A673 (cell line): ENCODE measurements around the gene DOCK1. TPM values are rescaled to one million over a fixed set of nuclear protein-coding genes. Genes with fewer than 3 reads are reported as not detected.

Experiments used
- BruUV-seq: library from RNA; stranded (reverse); fragments of 400-500 nt; replicated peaks from 2 replicates; lab custom pipeline; 2021; lab: Mats Ljungman, UMichigan
- CTCF ChIA-PET: fragments of 300-600 bp; sonication (Branson Sonifier 250); formaldehyde crosslinking; loops from one replicate; lab custom pipeline; 2022; ENCODE audit warnings: antibody characterized with exemption; lab: Charles Lee
- POLR2A ChIA-PET: fragments of 300-600 bp; sonication (Branson Sonifier 250); formaldehyde crosslinking; loops from one replicate; lab custom pipeline; 2022; ENCODE audit warnings: antibody characterized with exemption; ENCODE audit not compliant: low non-redundant PET; lab: Charles Lee
- DNase-seq: peaks from one replicate; pipeline ENCODE4 v3.0.0-alpha.2; 2015; ENCODE audit warnings: low spot score
- H3K27ac ChIP-seq: fragments of 200-600 bp; sonication (generic); 2 replicates; pipeline ENCODE4 v1.5.1; 2016; ENCODE audit warnings: mixed run types, low read depth, mild to moderate bottlenecking, mixed read lengths, antibody characterized with exemption, low read length; ENCODE audit not compliant: poor library complexity, severe bottlenecking
- H3K27me3 ChIP-seq: fragments of 200-600 bp; sonication (generic); replicated peaks from 2 replicates; pipeline ENCODE4 v1.6.1; 2017; ENCODE audit warnings: mixed run types, low read depth, mild to moderate bottlenecking, mixed read lengths, antibody characterized with exemption, low read length; ENCODE audit not compliant: insufficient read depth, poor library complexity
- H3K36me3 ChIP-seq: fragments of 200-600 bp; sonication (generic); 2 replicates; pipeline ENCODE4 v1.6.1; 2016; ENCODE audit warnings: mixed run types, mild to moderate bottlenecking, mixed read lengths, antibody characterized with exemption, low read length; ENCODE audit not compliant: insufficient read depth, poor library complexity, severe bottlenecking
- H3K4me1 ChIP-seq: fragments of 200-600 bp; sonication (generic); 2 replicates; pipeline ENCODE4 v1.6.1; 2017; ENCODE audit warnings: mixed run types, mild to moderate bottlenecking, mixed read lengths, antibody characterized with exemption, low read length; ENCODE audit not compliant: insufficient read depth, poor library complexity, severe bottlenecking
- H3K4me3 ChIP-seq: fragments of 200-600 bp; sonication (generic); 2 replicates; pipeline ENCODE4 v1.5.1; 2016; ENCODE audit warnings: low read depth, mixed run types, mild to moderate bottlenecking, mixed read lengths, low read length; ENCODE audit not compliant: poor library complexity, severe bottlenecking
- H3K9me3 ChIP-seq: fragments of 200-600 bp; sonication (generic); 2 replicates; pipeline ENCODE4 v1.6.1; 2016; ENCODE audit warnings: mixed run types, low read depth, mild to moderate bottlenecking, mixed read lengths, antibody characterized with exemption, low read length; ENCODE audit not compliant: poor library complexity, severe bottlenecking
- EZH2 ChIP-seq: fragments of 200-600 bp; sonication (generic); IDR thresholded peaks from 2 replicates; pipeline ENCODE4 v1.6.1; 2017; ENCODE audit warnings: borderline replicate concordance, low read depth, mild to moderate bottlenecking, mixed read lengths, antibody characterized with exemption, low read length; ENCODE audit not compliant: poor library complexity, severe bottlenecking
- intact Hi-C: fragments of 100-400 bp; cut with micrococcal nuclease; formaldehyde crosslinking; loops from one replicate; pipeline ENCODE4 v1.10.0; 2022; ENCODE audit not compliant: unreplicated experiment
- total RNA-seq: library from RNA; stranded (reverse); gene quantifications from 2 replicates; pipeline ENCODE4 v1.2.3, GENCODE V29; 2021
- TF ChIP-seq, protein P1 (sequence below): fragments of 300-800, 200-600 bp; sonication (generic); conservative IDR thresholded peaks from 2 replicates; pipeline ENCODE4 v1.5.1; 2017; ENCODE audit warnings: low read depth, mild to moderate bottlenecking, antibody characterized with exemption, low read length, moderate library complexity, mixed read lengths

The DOCK1 gene
- total RNA-seq, 1 experiment from 2014 or later: 30.7 TPM

DNA sequence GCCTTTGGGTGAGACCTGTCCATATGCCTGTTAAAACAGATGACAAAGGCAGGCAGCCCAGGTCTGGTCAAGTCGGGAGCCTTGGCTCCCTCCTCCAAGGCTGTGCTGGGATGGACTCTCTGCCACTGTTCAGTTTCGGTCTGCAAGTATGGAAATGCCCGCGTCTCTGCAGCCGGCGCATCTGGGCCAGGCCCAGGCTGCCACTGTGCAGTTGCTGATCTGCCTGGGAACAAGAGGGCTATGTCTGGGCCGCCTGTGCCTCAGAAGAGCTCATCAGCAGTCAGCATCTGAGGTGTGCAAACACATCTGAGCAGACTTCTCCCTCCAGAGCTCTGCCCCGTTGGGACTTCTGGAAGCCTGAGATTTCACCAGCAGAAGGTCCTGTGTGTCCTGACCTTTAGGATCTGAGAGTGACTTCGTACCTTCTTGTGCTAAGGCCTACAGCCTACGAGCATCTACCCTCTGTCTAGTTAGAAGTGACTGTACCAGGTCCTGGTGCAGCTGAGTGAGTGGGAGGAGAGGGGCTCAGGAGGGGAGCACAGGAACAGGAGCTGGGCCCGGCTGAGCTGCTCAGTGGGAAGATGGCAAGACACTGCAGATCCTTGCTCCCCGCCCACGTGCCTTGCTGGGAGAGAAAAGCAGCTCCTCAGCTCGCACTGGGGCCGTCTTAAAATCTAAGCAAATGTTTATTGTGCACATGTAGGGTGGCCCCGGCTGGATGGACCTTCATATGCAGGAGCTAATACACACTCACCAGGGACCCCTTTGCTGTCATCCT is 50.9 kb downstream of the DOCK1 start:
- Histone ChIP-seq H3K4me1 (no peaks in the 10 kb centered on the region), H3K36me3 (no peaks in the 10 kb centered on the region), H3K27me3 (no peaks in the 10 kb centered on the region), H3K27ac (no peak overlapping the region), H3K4me3 (no peak overlapping the region), H3K9me3 (peaks cover 15% of the 10 kb centered on the region)
- BruUV-seq: no TSS peak
- intact Hi-C loops: no loop called here
- CTCF ChIA-PET: no interaction called here
- POLR2A ChIA-PET: interaction anchor here (0.5 kb wide), 1 partner anchor 83 kb away, joined by 9 read pairs; no protein-coding TSS in a partner anchor
- TF ChIP-seq, protein P1, sequence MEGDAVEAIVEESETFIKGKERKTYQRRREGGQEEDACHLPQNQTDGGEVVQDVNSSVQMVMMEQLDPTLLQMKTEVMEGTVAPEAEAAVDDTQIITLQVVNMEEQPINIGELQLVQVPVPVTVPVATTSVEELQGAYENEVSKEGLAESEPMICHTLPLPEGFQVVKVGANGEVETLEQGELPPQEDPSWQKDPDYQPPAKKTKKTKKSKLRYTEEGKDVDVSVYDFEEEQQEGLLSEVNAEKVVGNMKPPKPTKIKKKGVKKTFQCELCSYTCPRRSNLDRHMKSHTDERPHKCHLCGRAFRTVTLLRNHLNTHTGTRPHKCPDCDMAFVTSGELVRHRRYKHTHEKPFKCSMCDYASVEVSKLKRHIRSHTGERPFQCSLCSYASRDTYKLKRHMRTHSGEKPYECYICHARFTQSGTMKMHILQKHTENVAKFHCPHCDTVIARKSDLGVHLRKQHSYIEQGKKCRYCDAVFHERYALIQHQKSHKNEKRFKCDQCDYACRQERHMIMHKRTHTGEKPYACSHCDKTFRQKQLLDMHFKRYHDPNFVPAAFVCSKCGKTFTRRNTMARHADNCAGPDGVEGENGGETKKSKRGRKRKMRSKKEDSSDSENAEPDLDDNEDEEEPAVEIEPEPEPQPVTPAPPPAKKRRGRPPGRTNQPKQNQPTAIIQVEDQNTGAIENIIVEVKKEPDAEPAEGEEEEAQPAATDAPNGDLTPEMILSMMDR: no peak
- no peak for TF ChIP-seq EZH2
- peak; percentile 14 for DNase-seq

DNA sequence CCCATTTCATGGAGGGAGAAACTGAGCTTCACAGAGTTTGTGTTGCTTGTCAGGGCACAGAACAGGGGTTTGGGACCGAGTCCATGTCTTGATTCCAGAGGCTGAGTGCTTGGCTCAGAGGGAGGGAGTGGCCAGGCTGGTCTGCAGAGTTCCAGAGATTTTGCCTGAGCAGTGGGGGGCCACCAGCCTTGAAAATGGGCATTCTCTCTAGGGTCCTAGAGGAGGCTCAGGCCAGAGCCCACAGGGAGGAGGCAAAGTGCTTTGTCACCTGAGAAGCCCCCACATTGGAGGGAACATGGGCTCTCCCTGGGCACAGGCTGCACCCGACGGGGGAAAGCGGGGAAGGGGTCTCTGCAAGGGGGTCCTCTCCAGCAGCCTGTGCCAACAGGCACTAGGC is 51.5 kb downstream of the DOCK1 start:
- intact Hi-C loops: no loop called here
- no peak for TF ChIP-seq EZH2
- TF ChIP-seq, protein P1: no peak
- POLR2A ChIA-PET: no interaction called here
- no peak overlapping the region for H3K27ac ChIP-seq
- H3K9me3 ChIP-seq: peaks cover 9% of the 10 kb centered on the region
- no peaks in the 10 kb centered on the region for H3K4me1 ChIP-seq
- H3K4me3 ChIP-seq: no peak overlapping the region
- CTCF ChIA-PET: no interaction called here
- no peak for DNase-seq
- H3K36me3 ChIP-seq: no peaks in the 10 kb centered on the region
- H3K27me3 ChIP-seq: no peaks in the 10 kb centered on the region
- BruUV-seq: no TSS peak

DNA sequence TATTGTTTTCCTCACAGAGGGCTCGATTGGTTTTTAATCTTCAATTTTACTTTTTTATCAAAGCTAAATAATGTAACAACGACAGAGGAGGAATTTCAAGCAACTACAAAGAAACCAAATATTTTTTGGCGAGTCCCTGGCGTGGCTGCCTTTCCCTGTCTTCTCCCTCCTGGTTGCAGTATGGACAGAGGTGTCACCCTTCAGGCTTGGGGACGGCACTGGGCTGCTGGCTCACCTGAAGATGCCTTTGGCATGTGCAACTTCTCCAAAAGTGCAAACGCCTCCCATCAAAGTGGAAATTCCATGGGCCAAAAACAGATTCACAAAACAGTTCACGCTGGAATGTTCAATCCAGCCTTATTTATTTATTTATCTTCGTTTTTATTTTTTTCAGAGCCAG is 51.9 kb downstream of the DOCK1 start:
- Histone ChIP-seq H3K9me3 (peaks cover 6% of the 10 kb centered on the region), H3K27ac (no peak overlapping the region), H3K36me3 (no peaks in the 10 kb centered on the region), H3K4me1 (no peaks in the 10 kb centered on the region), H3K27me3 (no peaks in the 10 kb centered on the region), H3K4me3 (no peak overlapping the region)
- CTCF ChIA-PET: no interaction called here
- intact Hi-C loops: no loop called here
- TF ChIP-seq, protein P1: no peak
- DNase-seq: no peak
- POLR2A ChIA-PET: no interaction called here
- BruUV-seq: no TSS peak
